Caco-2 (cell line): ENCODE results near the gene ARMH1. TPM values are rescaled to one million over a fixed set of nuclear protein-coding genes. Genes with fewer than 3 reads are reported as not detected.

Experiments
- BruUV-seq: library from RNA; stranded (reverse); fragments of 400-500 nt; replicated peaks from 2 replicates; lab custom pipeline; 2021; lab: Mats Ljungman, UMichigan
- CTCF ChIA-PET: fragments of 300-600 bp; sonication (Branson Sonifier 250); formaldehyde crosslinking; loops from one replicate; lab custom pipeline; 2022; ENCODE audit warnings: antibody characterized with exemption; lab: Charles Lee
- POLR2A ChIA-PET: fragments of 300-600 bp; sonication (Branson Sonifier 250); formaldehyde crosslinking; loops from one replicate; lab custom pipeline; 2022; ENCODE audit warnings: antibody characterized with exemption; lab: Charles Lee
- DNase-seq, 2 experiments: peaks; one replicate each; pipeline versions ENCODE4 v3.0.0 to v3.0.0-alpha.2; 2020 to 2022
- H3K27me3 ChIP-seq: replicated peaks from 2 replicates; pipeline ENCODE4 v1.6.0; 2011; ENCODE audit warnings: low read length; ENCODE audit not compliant: control insufficient read depth, insufficient read depth
- H3K36me3 ChIP-seq: 2 replicates; pipeline ENCODE4 v1.5.1; 2011; ENCODE audit warnings: low read length; ENCODE audit not compliant: control insufficient read depth, insufficient read depth
- H3K4me1 ChIP-seq: fragments of 250-450 bp; sonication (Bioruptor Pico); 2 replicates; pipeline ENCODE4 v1.5.1; 2020; ENCODE audit warnings: mild to moderate bottlenecking
- H3K4me3 ChIP-seq: 2 replicates; pipeline ENCODE4 v1.5.1; 2011; ENCODE audit warnings: low read depth, mild to moderate bottlenecking, control low read depth, low read length
- H3K9me3 ChIP-seq: fragments of 250-450 bp; sonication (Bioruptor Pico); 2 replicates; pipeline ENCODE4 v1.5.1; 2020; ENCODE audit warnings: mild to moderate bottlenecking, moderate library complexity
- H3K27ac Mint-ChIP-seq: one replicate; pipeline ENCODE4 v1.8.0; 2022; ENCODE audit warnings: mixed read lengths; ENCODE audit not compliant: unreplicated experiment
- H3K27me3 Mint-ChIP-seq: one replicate; pipeline ENCODE4 v1.8.0; 2022; ENCODE audit warnings: mixed read lengths; ENCODE audit not compliant: insufficient read depth, unreplicated experiment
- H3K36me3 Mint-ChIP-seq: one replicate; pipeline ENCODE4 v1.8.0; 2022; ENCODE audit warnings: mild to moderate bottlenecking, mixed read lengths; ENCODE audit not compliant: insufficient read depth, unreplicated experiment
- H3K4me1 Mint-ChIP-seq: one replicate; pipeline ENCODE4 v1.8.0; 2022; ENCODE audit warnings: low read depth, mixed read lengths; ENCODE audit not compliant: unreplicated experiment
- H3K4me3 Mint-ChIP-seq: one replicate; pipeline ENCODE4 v1.8.0; 2022; ENCODE audit warnings: mild to moderate bottlenecking, moderate library complexity, mixed read lengths; ENCODE audit not compliant: unreplicated experiment
- H3K9me3 Mint-ChIP-seq: one replicate; pipeline ENCODE4 v1.8.0; 2022; ENCODE audit warnings: mixed read lengths; ENCODE audit not compliant: unreplicated experiment
- CTCF ChIP-seq, 2 experiments: fragments of 200-600 bp in 1 of 2; IDR thresholded peaks; 1 replicate in 1 of 2; 2 replicates in 1 of 2; pipeline versions ENCODE4 v1.5.1 to v1.8.0; 2011 to 2022; ENCODE audit warnings: antibody characterized with exemption in 1 of 2, control low read depth in 1 of 2, inconsistent platforms in 1 of 2, low read depth in 1 of 2, low read length in 1 of 2, mild to moderate bottlenecking in 1 of 2, moderate library complexity in 1 of 2; ENCODE audit not compliant: insufficient read depth in 1 of 2, severe bottlenecking in 1 of 2, unreplicated experiment in 1 of 2
- intact Hi-C: fragments of 100-400 bp; cut with micrococcal nuclease; formaldehyde crosslinking; loops from one replicate; pipeline ENCODE4 v1.10.0; 2022; ENCODE audit not compliant: unreplicated experiment
- total RNA-seq: library from RNA; stranded (reverse); gene quantifications from 2 replicates; pipeline ENCODE4 v1.2.3, GENCODE V29; 2022

Gene ARMH1
- total RNA-seq, 1 experiment from 2014 or later: not detected

GRCh38 chr1:44673675-44674112 lies 820 bp upstream of the ARMH1 start:
- Histone ChIP-seq H3K27me3 (no peaks in the 10 kb centered on the region), H3K36me3 (no peaks in the 10 kb centered on the region), H3K4me3 (peak overlapping the region; percentile 73), H3K4me1 (peaks cover 3% of the 10 kb centered on the region; the same call in 1 of the 2 replicates), H3K9me3 (no peaks in the 10 kb centered on the region)
- H3K36me3 Mint-ChIP-seq: peaks cover 8% of the 10 kb centered on the region
- ChIA-PET CTCF (interaction anchor here (0.5 to 1.4 kb wide), 4 partner anchors 18 to 792 kb away, joined by 3 to 11 read pairs (median 4); no protein-coding TSS in a partner anchor), POLR2A (interaction anchor here (0.5 to 1.3 kb wide), 6 partner anchors 21 to 630 kb away, joined by 4 to 11 read pairs (median 6); no protein-coding TSS in a partner anchor)
- no peak for DNase-seq
- H3K4me3 Mint-ChIP-seq: peak overlapping the region; percentile 75
- peak overlapping the region; percentile 88 for H3K27ac Mint-ChIP-seq
- H3K27me3 Mint-ChIP-seq: no peaks in the 10 kb centered on the region
- no peaks in the 10 kb centered on the region for H3K4me1 Mint-ChIP-seq
- no peak for TF ChIP-seq CTCF (IDR thresholded peaks at IDR 0.05; ENCODE audit: insufficient read depth in 1 of 2, low read depth in 1 of 2, low read length in 1 of 2, severe bottlenecking in 1 of 2, unreplicated experiment in 1 of 2)
- intact Hi-C loops: loop anchor here (1.0 kb wide), 1 partner anchor 42 kb away; no protein-coding TSS in a partner anchor
- no peaks in the 10 kb centered on the region for H3K9me3 Mint-ChIP-seq
- no TSS peak for BruUV-seq

GRCh38 chr1:44675186-44675585 lies 672 bp downstream of the ARMH1 start:
- Histone ChIP-seq H3K27me3 (no peaks in the 10 kb centered on the region), H3K9me3 (no peaks in the 10 kb centered on the region), H3K36me3 (no peaks in the 10 kb centered on the region), H3K4me1 (peaks cover 3% of the 10 kb centered on the region; the same call in 1 of the 2 replicates), H3K4me3 (peak overlapping the region; percentile 73)
- POLR2A ChIA-PET: no interaction called here
- Mint-ChIP-seq H3K4me1 (no peaks in the 10 kb centered on the region), H3K27ac (peak overlapping the region; percentile 88), H3K27me3 (no peaks in the 10 kb centered on the region), H3K36me3 (peaks cover 8% of the 10 kb centered on the region), H3K9me3 (no peaks in the 10 kb centered on the region), H3K4me3 (peak overlapping the region; percentile 75)
- intact Hi-C loops: no loop called here
- no peak for DNase-seq
- BruUV-seq: no TSS peak
- CTCF ChIA-PET: no interaction called here
- no peak for TF ChIP-seq CTCF (IDR thresholded peaks at IDR 0.05; ENCODE audit: insufficient read depth in 1 of 2, low read depth in 1 of 2, low read length in 1 of 2, severe bottlenecking in 1 of 2, unreplicated experiment in 1 of 2)

GRCh38 chr1:44676484-44677200 lies 2.1 kb downstream of the ARMH1 start:
- no peaks in the 10 kb centered on the region for H3K4me1 Mint-ChIP-seq
- peaks cover 8% of the 10 kb centered on the region for H3K36me3 Mint-ChIP-seq
- intact Hi-C loops: loop anchor here (1.0 kb wide), 1 partner anchor 21 kb away; no protein-coding TSS in a partner anchor
- H3K27ac Mint-ChIP-seq: no peak overlapping the region
- POLR2A ChIA-PET: no interaction called here
- H3K9me3 ChIP-seq: no peaks in the 10 kb centered on the region
- H3K4me1 ChIP-seq: peaks cover 3% of the 10 kb centered on the region; the same call in 1 of the 2 replicates
- no peak overlapping the region for H3K4me3 ChIP-seq
- H3K27me3 Mint-ChIP-seq: no peaks in the 10 kb centered on the region
- CTCF ChIA-PET: no interaction called here
- no peaks in the 10 kb centered on the region for H3K27me3 ChIP-seq
- no peaks in the 10 kb centered on the region for H3K9me3 Mint-ChIP-seq
- no peaks in the 10 kb centered on the region for H3K36me3 ChIP-seq
- no peak for DNase-seq
- H3K4me3 Mint-ChIP-seq: no peak overlapping the region
- BruUV-seq: no TSS peak
- TF ChIP-seq CTCF (IDR thresholded peaks at IDR 0.05; ENCODE audit: insufficient read depth in 1 of 2, low read depth in 1 of 2, low read length in 1 of 2, severe bottlenecking in 1 of 2, unreplicated experiment in 1 of 2): no peak
